Measurements from ENCODE around the gene MAPK12.

DNA sequence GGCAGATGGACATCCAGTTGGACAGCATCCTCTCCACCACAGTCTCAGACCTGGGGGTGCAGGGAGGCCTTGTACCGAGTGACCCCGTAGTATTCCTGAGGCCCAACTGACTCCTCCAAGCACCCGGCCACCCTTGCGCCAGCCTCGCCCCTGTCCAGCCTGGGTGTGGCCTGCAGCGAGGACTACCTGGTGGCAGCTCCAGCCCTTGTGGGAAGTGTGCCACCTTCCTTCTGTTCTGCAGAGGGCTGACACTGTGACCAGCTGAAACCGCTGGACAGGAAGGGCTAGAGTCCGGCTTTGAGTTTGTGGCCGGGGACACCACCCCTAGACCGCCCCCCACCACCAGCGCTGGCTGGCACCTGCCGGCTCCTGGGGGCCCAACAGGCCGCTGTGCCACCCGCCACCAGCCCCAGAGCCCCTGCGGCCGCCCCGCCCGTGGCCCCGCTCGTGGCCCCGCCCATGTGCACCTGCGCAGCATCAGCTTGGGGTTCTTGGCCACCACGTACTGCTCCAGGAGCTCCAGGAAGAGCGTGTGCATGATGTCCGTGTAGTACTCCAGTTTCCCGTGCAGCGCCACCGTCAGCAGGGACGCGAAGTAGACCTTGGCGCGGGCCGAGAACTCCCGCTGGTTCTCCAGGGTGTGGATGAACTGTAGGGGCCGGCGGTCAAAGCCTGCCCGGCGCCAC lies 18.7 kb upstream of the MAPK12 start:
- TF ChIP-seq, protein P1, sequence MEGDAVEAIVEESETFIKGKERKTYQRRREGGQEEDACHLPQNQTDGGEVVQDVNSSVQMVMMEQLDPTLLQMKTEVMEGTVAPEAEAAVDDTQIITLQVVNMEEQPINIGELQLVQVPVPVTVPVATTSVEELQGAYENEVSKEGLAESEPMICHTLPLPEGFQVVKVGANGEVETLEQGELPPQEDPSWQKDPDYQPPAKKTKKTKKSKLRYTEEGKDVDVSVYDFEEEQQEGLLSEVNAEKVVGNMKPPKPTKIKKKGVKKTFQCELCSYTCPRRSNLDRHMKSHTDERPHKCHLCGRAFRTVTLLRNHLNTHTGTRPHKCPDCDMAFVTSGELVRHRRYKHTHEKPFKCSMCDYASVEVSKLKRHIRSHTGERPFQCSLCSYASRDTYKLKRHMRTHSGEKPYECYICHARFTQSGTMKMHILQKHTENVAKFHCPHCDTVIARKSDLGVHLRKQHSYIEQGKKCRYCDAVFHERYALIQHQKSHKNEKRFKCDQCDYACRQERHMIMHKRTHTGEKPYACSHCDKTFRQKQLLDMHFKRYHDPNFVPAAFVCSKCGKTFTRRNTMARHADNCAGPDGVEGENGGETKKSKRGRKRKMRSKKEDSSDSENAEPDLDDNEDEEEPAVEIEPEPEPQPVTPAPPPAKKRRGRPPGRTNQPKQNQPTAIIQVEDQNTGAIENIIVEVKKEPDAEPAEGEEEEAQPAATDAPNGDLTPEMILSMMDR (IDR thresholded peaks at IDR 0.05): no peak
- TF ChIP-seq EP300 (IDR thresholded peaks at IDR 0.05): no peak
- TF ChIP-seq POLR2A (IDR thresholded peaks at IDR 0.05): no peak
- no peak for TF ChIP-seq POLR2AphosphoS5 (IDR thresholded peaks at IDR 0.05)
